ENCODE data around the gene ARHGAP24. TPM values are rescaled to one million over a fixed set of nuclear protein-coding genes. Genes with fewer than 3 reads are reported as not detected.
"Not testable (repeated sequence)": the region's sequence is repeated elsewhere in the genome, so short reads cannot be mapped to it uniquely, and the experiment has no call there.

ARHGAP24 gene
- total RNA-seq, 3 donors from 2014 or later = 5.2 to 11.6 (median 6.7) TPM

DNA sequence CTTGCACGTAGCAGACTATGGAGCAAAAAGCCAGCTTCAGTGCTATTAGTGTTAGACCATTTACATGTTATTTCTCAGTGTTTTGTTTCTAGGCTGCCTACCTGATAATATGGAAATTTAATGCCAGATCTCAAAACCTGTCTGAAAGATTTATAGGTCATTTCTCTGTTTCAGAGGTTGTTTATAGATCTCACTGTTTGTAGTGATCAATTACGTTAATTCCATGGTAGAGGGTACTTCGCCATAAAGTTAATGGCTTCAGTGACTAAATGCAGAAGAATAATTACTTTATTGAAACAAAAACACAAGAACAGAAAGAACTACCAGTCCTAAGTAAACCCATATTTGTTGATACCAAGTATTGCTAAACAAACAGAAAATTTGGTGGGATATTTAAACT is 420.8 kb downstream of the ARHGAP24 start:
- H3K9me3 ChIP-seq = no peaks in the 10 kb centered on the region
- ATAC-seq (no peak), DNase-seq (no peak)
- H3K36me3 ChIP-seq (ENCODE audit: low read depth) = no peaks in the 10 kb centered on the region
- no peaks in the 10 kb centered on the region for H3K4me1 ChIP-seq (ENCODE audit: low read depth)
- no peak overlapping the region for H3K4me3 ChIP-seq
- TF ChIP-seq, protein P1, sequence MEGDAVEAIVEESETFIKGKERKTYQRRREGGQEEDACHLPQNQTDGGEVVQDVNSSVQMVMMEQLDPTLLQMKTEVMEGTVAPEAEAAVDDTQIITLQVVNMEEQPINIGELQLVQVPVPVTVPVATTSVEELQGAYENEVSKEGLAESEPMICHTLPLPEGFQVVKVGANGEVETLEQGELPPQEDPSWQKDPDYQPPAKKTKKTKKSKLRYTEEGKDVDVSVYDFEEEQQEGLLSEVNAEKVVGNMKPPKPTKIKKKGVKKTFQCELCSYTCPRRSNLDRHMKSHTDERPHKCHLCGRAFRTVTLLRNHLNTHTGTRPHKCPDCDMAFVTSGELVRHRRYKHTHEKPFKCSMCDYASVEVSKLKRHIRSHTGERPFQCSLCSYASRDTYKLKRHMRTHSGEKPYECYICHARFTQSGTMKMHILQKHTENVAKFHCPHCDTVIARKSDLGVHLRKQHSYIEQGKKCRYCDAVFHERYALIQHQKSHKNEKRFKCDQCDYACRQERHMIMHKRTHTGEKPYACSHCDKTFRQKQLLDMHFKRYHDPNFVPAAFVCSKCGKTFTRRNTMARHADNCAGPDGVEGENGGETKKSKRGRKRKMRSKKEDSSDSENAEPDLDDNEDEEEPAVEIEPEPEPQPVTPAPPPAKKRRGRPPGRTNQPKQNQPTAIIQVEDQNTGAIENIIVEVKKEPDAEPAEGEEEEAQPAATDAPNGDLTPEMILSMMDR (IDR thresholded peaks at IDR 0.05) = no peak
- intact Hi-C loops (cut with DNase I, micrococcal nuclease) = no loop called here

DNA sequence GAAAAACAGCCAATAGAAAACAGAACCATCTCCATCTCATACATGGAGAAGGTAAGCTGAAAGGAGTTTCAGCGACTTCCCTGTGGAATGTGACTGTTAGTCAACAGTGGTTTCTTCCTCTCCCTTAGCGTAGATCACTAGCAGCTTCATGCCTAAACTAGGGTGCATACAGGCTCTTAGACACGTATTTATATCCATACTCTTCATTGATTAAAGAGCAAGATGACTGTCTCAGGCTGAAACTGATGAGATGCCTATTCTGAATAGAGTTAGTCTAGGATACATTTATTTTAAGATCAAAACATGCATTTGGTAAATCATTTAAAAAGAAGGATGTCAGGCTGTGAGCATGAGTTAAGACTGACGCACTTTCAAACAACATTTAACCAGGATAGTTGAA is 423.3 kb downstream of the ARHGAP24 start:
- Histone ChIP-seq H3K4me3 (no peak overlapping the region), H3K9me3 (no peaks in the 10 kb centered on the region), H3K4me1 (ENCODE audit: low read depth) (no peaks in the 10 kb centered on the region), H3K36me3 (ENCODE audit: low read depth) (no peaks in the 10 kb centered on the region)
- no peak for DNase-seq
- TF ChIP-seq, protein P1 (IDR thresholded peaks at IDR 0.05) = no peak
- no peak for ATAC-seq
- intact Hi-C loops (cut with DNase I, micrococcal nuclease) = no loop called here

DNA sequence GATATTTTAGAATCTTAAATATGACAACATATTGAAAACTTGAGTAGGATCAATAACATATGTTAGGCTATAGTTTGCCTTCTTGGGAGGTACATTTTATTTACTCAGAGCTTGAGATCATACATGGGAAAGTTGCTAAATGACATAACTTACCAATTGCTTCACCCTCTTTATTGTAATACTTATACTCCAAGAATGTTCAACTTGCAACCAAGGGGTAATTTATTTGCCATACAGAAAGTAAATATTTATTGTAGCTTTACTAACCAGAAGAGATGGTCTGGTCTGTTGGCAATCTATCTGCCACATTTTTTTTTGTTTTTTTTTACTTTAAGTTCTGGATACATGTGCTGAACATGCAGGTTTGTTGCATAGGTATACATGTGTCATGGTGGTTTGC is 426.6 kb downstream of the ARHGAP24 start:
- no peaks in the 10 kb centered on the region for H3K36me3 ChIP-seq (ENCODE audit: low read depth)
- ATAC-seq = no peak
- no peak for DNase-seq
- H3K4me3 ChIP-seq = no peak overlapping the region
- peaks cover 5% of the 10 kb centered on the region for H3K4me1 ChIP-seq (ENCODE audit: low read depth)
- no peaks in the 10 kb centered on the region for H3K9me3 ChIP-seq
- TF ChIP-seq, protein P1 (IDR thresholded peaks at IDR 0.05) = no peak
- intact Hi-C loops (cut with DNase I, micrococcal nuclease) = no loop called here

DNA sequence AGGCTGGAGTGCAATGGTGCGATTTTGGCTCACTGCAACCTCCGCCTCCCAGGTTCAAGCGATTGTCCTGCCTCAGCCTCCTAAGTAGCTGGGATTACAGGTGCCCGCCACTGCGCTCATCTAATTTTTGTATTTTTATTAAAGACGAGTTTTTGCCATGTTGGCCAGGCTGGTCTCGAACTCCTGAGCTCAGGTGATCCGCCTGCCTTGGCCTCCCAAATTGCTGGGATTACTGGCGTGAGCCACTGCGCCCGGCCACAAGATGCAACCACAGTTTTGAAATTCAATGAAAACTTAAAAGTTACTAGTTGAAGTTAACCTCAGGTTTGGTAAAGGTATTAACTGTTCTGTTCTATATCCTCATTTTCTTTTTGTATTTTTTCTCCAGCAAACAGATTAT is 427.7 kb downstream of the ARHGAP24 start:
- H3K9me3 ChIP-seq; DNase-seq; ATAC-seq; H3K36me3 ChIP-seq (ENCODE audit: low read depth); intact Hi-C loops (cut with DNase I, micrococcal nuclease); H3K4me3 ChIP-seq; H3K4me1 ChIP-seq (ENCODE audit: low read depth): not testable (repeated sequence)

DNA sequence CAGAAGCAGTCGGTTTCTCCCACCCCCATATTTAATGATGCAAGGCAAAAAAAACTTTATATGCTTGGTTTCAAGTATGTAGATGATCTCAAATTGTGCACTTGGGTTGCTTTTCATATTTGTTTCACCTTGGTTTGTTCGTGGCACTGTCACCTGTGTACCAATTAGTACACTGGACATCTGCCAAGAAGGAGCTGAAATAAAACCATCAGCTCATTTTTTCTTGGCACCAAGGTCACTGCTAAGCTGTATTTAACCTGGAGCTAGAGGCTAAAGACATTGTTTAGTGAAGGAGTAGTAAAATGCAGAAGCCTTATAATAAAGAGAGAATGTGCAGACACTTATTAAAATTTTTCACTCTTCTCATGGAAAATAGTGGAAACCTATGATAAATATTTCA is 430.8 kb downstream of the ARHGAP24 start:
- Histone ChIP-seq H3K36me3 (ENCODE audit: low read depth) (no peaks in the 10 kb centered on the region), H3K4me1 (ENCODE audit: low read depth) (peaks cover 5% of the 10 kb centered on the region), H3K4me3 (no peak overlapping the region), H3K9me3 (no peaks in the 10 kb centered on the region)
- DNase-seq (no peak), ATAC-seq (no peak)
- TF ChIP-seq, protein P1 (IDR thresholded peaks at IDR 0.05) = no peak
- intact Hi-C loops (cut with DNase I, micrococcal nuclease) = no loop called here

DNA sequence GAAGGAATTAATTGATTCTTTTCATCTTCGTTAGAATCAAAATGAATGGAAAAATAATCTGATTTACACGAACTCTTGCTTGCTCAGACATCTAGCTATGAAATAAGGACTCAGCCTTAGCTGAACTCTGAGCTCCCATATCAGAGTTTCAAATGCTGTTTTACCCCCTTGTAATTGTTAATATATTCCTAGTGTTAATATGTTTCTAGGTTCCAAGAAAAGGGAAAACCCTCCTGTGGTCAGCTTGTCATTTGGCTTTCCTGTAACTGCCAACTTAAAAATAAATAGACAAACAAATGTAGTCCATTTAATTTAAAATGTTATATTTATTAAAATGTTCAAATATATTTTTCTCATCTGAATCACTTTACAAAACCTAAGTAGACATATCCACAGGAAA is 432.1 kb downstream of the ARHGAP24 start:
- intact Hi-C loops (cut with DNase I, micrococcal nuclease) = no loop called here
- Histone ChIP-seq H3K4me3 (no peak overlapping the region), H3K4me1 (ENCODE audit: low read depth) (peaks cover 5% of the 10 kb centered on the region), H3K9me3 (no peaks in the 10 kb centered on the region), H3K36me3 (ENCODE audit: low read depth) (no peaks in the 10 kb centered on the region)
- TF ChIP-seq, protein P1 (IDR thresholded peaks at IDR 0.05) = no peak
- no peak for ATAC-seq
- DNase-seq = no peak
